Activated CD4-positive, alpha-beta memory T cell treated with anti-CD3 and anti-CD28 coated beads, Interleukin-2, amount 10 ng/mL, durations not matched to agents 7 days and 5 days (primary cell): Measurements from ENCODE around the gene SLC25A31. TPM values are rescaled to one million over a fixed set of nuclear protein-coding genes. Genes with fewer than 3 reads are reported as not detected.

Experiments
- CTCF ChIA-PET: fragments of 350-600 bp; sonication (Branson Sonifier 250); formaldehyde crosslinking; loops from one replicate; lab custom pipeline; 2021; ENCODE audit warnings: antibody characterized with exemption, inconsistent platforms; lab: Charles Lee
- POLR2A ChIA-PET: fragments of 350-600 bp; sonication (Branson Sonifier 250); formaldehyde crosslinking; loops from one replicate; lab custom pipeline; 2021; ENCODE audit warnings: antibody characterized with exemption; lab: Charles Lee
- DNase-seq: peaks from one replicate; pipeline ENCODE4 v3.0.0-alpha.2; 2020
- H3K27ac Mint-ChIP-seq: one replicate; pipeline ENCODE4 v1.8.0; 2021; ENCODE audit warnings: mild to moderate bottlenecking, mixed read lengths
- H3K27me3 Mint-ChIP-seq: one replicate; pipeline ENCODE4 v1.8.0; 2021; ENCODE audit warnings: mixed read lengths
- H3K36me3 Mint-ChIP-seq: one replicate; pipeline ENCODE4 v1.8.0; 2021; ENCODE audit warnings: low read depth, mixed read lengths
- H3K4me1 Mint-ChIP-seq: one replicate; pipeline ENCODE4 v1.8.0; 2021; ENCODE audit warnings: mixed read lengths
- H3K4me3 Mint-ChIP-seq: one replicate; pipeline ENCODE4 v1.8.0; 2021; ENCODE audit warnings: mild to moderate bottlenecking, mixed read lengths
- H3K9me3 Mint-ChIP-seq: one replicate; pipeline ENCODE4 v1.8.0; 2021; ENCODE audit warnings: mixed read lengths
- total RNA-seq, 2 experiments: library from RNA; stranded (reverse); gene quantifications; one replicate each; pipeline ENCODE4 v1.2.3, GENCODE V29; 2021

SLC25A31 gene
- not detected for total RNA-seq

- ChIA-PET POLR2A (no interaction called here), CTCF (no interaction called here)
- DNase-seq, result no peak
- H3K4me1 Mint-ChIP-seq, result no peaks in the 10 kb centered on the region
- no peak within 1 kb of the TSS for H3K4me3 Mint-ChIP-seq
- no peaks in the 10 kb centered on the region for H3K9me3 Mint-ChIP-seq
- H3K36me3 Mint-ChIP-seq, result no peaks in the 10 kb centered on the region
- no peak within 1 kb of the TSS for H3K27ac Mint-ChIP-seq
- peaks cover 3% of the 10 kb centered on the region for H3K27me3 Mint-ChIP-seq
Observed at GRCh38 chr4:127730142-127730913, at the start of gene SLC25A31. TSS of gene SLC25A31 (plus strand) at chr4:127730400. CDS start at chr4:127730546, 146 bp downstream.

DNA sequence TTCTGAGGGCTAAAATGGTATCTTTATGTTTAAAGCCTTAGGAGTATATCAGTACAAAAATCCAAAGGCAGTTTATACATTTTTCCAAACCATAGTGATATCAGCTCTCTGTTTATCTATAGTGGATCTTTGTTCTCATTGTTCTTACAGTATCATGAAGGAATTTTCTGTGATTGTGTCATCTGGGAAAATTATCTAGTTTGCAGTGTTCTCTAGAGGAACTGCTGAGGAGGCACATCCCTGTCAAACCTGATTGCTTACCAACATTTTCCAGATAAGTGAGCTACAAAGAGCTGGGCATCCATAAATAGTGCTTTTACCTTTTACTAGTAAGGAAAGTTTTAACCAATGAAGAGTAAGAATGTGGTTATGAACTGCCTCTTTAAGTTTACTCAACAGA is 44.9 kb upstream of the SLC25A31 start:
- Mint-ChIP-seq H3K36me3 (no peaks in the 10 kb centered on the region), H3K27me3 (no peaks in the 10 kb centered on the region), H3K27ac (no peak overlapping the region), H3K4me3 (no peak overlapping the region), H3K4me1 (no peaks in the 10 kb centered on the region), H3K9me3 (no peaks in the 10 kb centered on the region)
- ChIA-PET POLR2A (no interaction called here), CTCF (no interaction called here)
- DNase-seq, result no peak

- Mint-ChIP-seq H3K36me3 (no peaks in the 10 kb centered on the region), H3K9me3 (no peaks in the 10 kb centered on the region), H3K4me1 (no peaks in the 10 kb centered on the region), H3K4me3 (no peak overlapping the region), H3K27ac (no peak overlapping the region), H3K27me3 (no peaks in the 10 kb centered on the region)
- POLR2A ChIA-PET, result no interaction called here
- DNase-seq, result no peak
- CTCF ChIA-PET, result no interaction called here
Observed at GRCh38 chr4:127686658-127687057, 43.5 kb upstream of the SLC25A31 start.

DNA sequence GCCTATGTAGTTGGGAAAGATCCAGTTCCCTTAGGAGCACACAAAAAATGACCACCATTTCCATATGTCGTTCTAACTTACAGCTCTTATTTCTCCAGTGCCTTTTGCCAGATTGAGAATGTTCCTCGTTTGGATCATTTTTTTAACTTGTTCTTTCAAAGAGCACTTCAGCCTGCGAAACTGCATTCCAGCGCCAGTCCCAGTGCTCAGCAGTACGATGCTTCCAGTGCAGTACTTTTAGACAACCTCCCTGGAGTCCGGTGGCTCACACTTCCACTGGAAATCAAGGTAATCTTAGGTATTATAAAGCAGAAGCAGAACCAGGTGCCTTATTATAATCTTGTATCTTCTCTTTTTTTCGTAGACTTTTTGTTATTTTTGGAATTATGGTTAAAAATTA is 42.6 kb upstream of the SLC25A31 start:
- no peaks in the 10 kb centered on the region for H3K9me3 Mint-ChIP-seq
- ChIA-PET POLR2A (no interaction called here), CTCF (interaction anchor here (0.6 kb wide), 1 partner anchor 20 kb away, joined by 3 read pairs; no protein-coding TSS in a partner anchor)
- no peaks in the 10 kb centered on the region for H3K36me3 Mint-ChIP-seq
- H3K27me3 Mint-ChIP-seq, result no peaks in the 10 kb centered on the region
- H3K27ac Mint-ChIP-seq, result no peak overlapping the region
- H3K4me3 Mint-ChIP-seq, result no peak overlapping the region
- no peak for DNase-seq
- H3K4me1 Mint-ChIP-seq, result no peaks in the 10 kb centered on the region

GRCh38 chr4:127698789-127699200 is 31.4 kb upstream of the SLC25A31 start:
- ChIA-PET POLR2A (no interaction called here), CTCF (no interaction called here)
- Mint-ChIP-seq H3K36me3 (no peaks in the 10 kb centered on the region), H3K9me3 (no peaks in the 10 kb centered on the region), H3K4me1 (no peaks in the 10 kb centered on the region), H3K4me3 (no peak overlapping the region), H3K27ac (no peak overlapping the region), H3K27me3 (peaks cover 6% of the 10 kb centered on the region)
- DNase-seq, result no peak

DNA sequence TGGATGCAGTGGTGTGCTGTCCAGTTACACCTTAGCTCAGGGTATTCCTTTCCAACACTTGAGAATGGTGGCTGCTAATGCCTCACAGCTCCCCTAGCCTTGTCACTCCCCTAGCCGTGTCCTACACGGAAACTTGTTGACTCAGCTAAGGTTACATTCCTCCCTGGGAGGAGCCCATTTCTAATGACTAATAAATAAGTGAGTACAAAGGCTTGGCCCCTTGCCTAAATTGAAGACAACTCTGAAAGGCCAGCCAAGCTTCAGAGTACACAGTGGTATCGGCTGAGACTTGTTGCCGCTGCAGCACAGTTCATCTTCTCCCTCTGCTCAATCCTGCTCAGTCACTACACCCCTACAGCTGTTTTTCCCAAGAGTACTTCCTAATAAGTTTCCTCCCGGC is 21.2 kb upstream of the SLC25A31 start:
- Mint-ChIP-seq H3K4me3 (no peak overlapping the region), H3K27me3 (no peaks in the 10 kb centered on the region), H3K9me3 (no peaks in the 10 kb centered on the region), H3K27ac (no peak overlapping the region), H3K36me3 (no peaks in the 10 kb centered on the region), H3K4me1 (no peaks in the 10 kb centered on the region)
- CTCF ChIA-PET, result no interaction called here
- no peak for DNase-seq
- POLR2A ChIA-PET, result no interaction called here

DNA sequence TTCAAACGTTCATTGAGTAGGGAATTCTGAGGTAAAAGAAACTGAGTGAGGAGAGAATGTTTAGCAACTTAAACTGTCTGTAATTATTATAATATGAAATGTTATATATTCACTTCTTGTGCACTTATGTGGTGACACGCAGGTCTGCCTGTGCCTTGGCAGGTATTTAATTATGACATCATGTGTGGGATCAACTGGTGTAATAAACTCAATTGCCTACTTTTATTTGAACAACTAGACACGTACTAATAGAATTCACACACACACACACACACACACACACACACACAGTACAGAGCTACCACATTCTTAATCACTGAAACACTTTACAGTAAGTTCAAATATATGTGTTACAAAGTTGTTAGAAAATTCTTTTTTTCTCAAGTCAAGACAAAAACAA is 20.7 kb upstream of the SLC25A31 start:
- DNase-seq, result no peak
- Mint-ChIP-seq H3K9me3 (no peaks in the 10 kb centered on the region), H3K4me3 (no peak overlapping the region), H3K27ac (no peak overlapping the region), H3K27me3 (peaks cover 2% of the 10 kb centered on the region), H3K4me1 (no peaks in the 10 kb centered on the region), H3K36me3 (no peaks in the 10 kb centered on the region)
- POLR2A ChIA-PET, result no interaction called here
- CTCF ChIA-PET, result interaction anchor here (1.0 kb wide), 1 partner anchor 20 kb away, joined by 3 read pairs; no protein-coding TSS in a partner anchor

GRCh38 chr4:127731406-127731805 is 1.2 kb downstream of the SLC25A31 start:
- no peaks in the 10 kb centered on the region for H3K9me3 Mint-ChIP-seq
- no peak for DNase-seq
- no peak overlapping the region for H3K4me3 Mint-ChIP-seq
- peaks cover 2% of the 10 kb centered on the region for H3K27me3 Mint-ChIP-seq
- CTCF ChIA-PET, result interaction anchor here (1.5 kb wide), 1 partner anchor 130 kb away, joined by 7 read pairs; no protein-coding TSS in a partner anchor
- no peaks in the 10 kb centered on the region for H3K36me3 Mint-ChIP-seq
- no peaks in the 10 kb centered on the region for H3K4me1 Mint-ChIP-seq
- no peak overlapping the region for H3K27ac Mint-ChIP-seq
- POLR2A ChIA-PET, result no interaction called here

DNA sequence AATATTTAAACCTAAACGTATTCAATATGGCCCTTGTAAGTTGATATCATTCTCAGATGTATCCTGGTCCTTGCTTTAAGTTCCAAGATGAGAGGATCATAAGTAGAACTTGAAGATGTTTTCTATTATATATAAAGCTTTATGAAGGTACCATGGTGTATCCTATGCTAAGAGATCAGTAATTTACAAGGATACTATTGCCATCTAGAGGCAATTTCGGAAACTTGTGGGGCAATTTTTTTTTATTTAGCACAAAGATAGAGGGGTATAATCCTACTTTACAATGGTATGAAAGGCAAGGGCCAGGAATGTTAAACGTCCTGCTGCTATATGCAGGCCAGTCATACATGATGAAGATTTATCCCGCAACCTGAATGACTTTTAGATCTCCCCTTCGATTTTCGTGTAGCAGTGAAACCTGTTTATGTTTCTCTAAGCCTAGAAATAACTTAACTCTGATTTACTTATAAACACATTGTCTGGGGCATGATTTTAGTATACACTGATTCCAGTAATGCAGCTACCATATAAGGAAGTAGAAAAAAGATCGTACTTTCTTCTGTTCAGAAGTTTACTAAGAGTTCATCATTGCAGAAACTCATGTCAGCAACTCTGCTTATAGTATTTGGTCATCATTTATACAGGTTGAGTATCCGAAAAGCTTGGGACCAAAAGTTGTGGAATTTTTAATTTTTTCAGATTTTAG is 2.6 kb downstream of the SLC25A31 start:
- Mint-ChIP-seq H3K36me3 (no peaks in the 10 kb centered on the region), H3K27me3 (peaks cover 4% of the 10 kb centered on the region), H3K4me3 (no peak overlapping the region), H3K4me1 (no peaks in the 10 kb centered on the region), H3K9me3 (no peaks in the 10 kb centered on the region), H3K27ac (no peak overlapping the region)
- DNase-seq, result no peak
- POLR2A ChIA-PET, result no interaction called here
- CTCF ChIA-PET, result interaction anchor here (0.7 to 2.5 kb wide), 6 partner anchors 22 to 146 kb away, joined by 3 to 12 read pairs (median 4); no protein-coding TSS in a partner anchor

- Mint-ChIP-seq H3K9me3 (no peaks in the 10 kb centered on the region), H3K27ac (no peak overlapping the region), H3K27me3 (peaks cover 7% of the 10 kb centered on the region), H3K4me1 (no peaks in the 10 kb centered on the region), H3K36me3 (no peaks in the 10 kb centered on the region), H3K4me3 (no peak overlapping the region)
- ChIA-PET CTCF (interaction anchor here (0.7 kb wide), 1 partner anchor 18 kb away, joined by 3 read pairs; no protein-coding TSS in a partner anchor), POLR2A (no interaction called here)
- DNase-seq, result no peak
Observed at GRCh38 chr4:127734976-127735375, 4.8 kb downstream of the SLC25A31 start.

DNA sequence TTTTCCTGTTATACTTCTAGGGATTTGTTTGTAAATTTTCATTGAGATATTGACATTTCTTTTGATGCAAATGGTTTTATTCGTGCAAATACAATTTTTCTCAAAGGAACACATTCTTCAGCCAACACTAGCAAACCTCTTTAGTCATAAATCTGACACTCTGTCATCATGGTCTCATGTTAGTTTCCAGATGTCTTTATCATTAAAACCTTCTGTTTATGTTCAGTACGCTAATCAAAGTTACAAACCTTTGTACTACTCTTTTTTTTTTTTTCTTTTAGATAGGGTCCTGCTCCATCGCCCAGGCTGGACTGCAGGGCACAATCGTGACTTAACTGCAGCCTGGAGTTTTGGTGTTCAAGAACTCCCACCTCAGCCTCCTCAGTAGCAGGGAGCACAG is 7.1 kb downstream of the SLC25A31 start:
- no peak overlapping the region for H3K27ac Mint-ChIP-seq
- H3K27me3 Mint-ChIP-seq, result peaks cover 8% of the 10 kb centered on the region
- no peak overlapping the region for H3K4me3 Mint-ChIP-seq
- H3K36me3 Mint-ChIP-seq, result no peaks in the 10 kb centered on the region
- ChIA-PET CTCF (no interaction called here), POLR2A (no interaction called here)
- no peak for DNase-seq
- peaks cover 1% of the 10 kb centered on the region for H3K9me3 Mint-ChIP-seq
- H3K4me1 Mint-ChIP-seq, result no peaks in the 10 kb centered on the region

- Mint-ChIP-seq H3K9me3 (peaks cover 4% of the 10 kb centered on the region), H3K27ac (no peak overlapping the region), H3K4me1 (no peaks in the 10 kb centered on the region), H3K27me3 (peaks cover 14% of the 10 kb centered on the region), H3K4me3 (no peak overlapping the region), H3K36me3 (no peaks in the 10 kb centered on the region)
- ChIA-PET CTCF (no interaction called here), POLR2A (no interaction called here)
- no peak for DNase-seq
Observed at GRCh38 chr4:127741247-127741646, 11.0 kb downstream of the SLC25A31 start.

DNA sequence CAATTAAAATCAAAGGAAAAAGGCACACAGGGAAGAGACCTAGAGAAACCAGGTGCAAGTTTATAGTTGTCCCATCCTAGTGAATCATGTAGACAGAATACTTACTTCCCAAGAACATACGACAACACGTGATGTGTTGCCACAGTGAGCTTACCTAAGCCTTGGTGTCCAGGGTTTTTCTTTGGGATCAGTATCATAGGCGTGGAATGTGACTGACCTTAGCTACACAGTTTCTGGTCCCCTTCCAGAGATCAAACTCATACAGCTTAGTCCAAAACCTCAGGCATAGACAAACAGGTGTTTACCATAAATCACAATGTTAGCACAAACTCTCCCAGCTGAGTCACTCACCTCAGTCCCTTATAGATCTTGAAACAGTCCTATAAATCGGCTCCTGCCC is 17.7 kb downstream of the SLC25A31 start:
- Mint-ChIP-seq H3K36me3 (no peaks in the 10 kb centered on the region), H3K27ac (no peak overlapping the region), H3K4me3 (no peak overlapping the region), H3K27me3 (peaks cover 2% of the 10 kb centered on the region), H3K9me3 (peaks cover 6% of the 10 kb centered on the region), H3K4me1 (no peaks in the 10 kb centered on the region)
- ChIA-PET CTCF (no interaction called here), POLR2A (no interaction called here)
- no peak for DNase-seq
